Measurements from ENCODE around the gene GNAO1. TPM values are rescaled to one million over a fixed set of nuclear protein-coding genes. Genes with fewer than 3 reads are reported as not detected.

The GNAO1 gene
- total RNA-seq (2022; extraction: Qiagen RNA extraction): 0.26 to 0.69 TPM (median 0.40 TPM) in 5 replicates

DNA sequence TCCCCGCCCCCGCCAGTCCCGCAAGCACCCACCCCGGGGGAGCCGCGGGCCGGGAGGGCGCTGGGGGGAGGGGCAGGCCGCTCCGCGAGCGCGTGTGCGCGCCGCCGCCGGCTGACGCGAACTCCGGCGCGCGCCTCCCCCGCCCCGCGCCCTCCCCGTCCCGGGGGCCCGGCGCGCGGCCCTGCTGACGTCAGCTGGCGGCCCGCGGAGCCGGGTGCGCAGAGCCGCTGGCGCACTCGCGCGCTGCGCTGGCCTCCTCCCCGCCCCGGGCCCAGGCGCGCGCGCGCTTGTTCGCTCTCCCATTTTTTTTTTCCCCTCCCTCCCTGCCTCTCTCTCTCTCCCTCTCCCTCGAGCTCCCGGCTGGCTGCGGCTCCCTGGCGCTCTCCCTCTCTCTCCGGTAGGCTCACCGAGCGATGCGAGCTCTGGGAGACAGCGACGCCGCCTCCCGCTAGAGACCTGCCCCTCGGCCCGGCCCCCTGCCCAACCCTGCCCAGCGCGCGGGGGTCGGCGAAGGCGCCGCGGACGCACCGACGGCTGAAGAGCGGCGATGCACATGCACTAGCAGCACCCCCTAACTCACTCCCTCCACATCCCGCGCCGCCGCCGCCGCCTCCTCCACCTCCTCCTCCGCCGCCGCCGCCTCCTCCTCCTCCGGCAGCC is at the start of gene GNAO1:
Gene GNAO1 (plus strand): TSS at position 334 of the 660 bp plus-strand sequence. CDS start 747 bp downstream, outside the sequence.

Other genes with a start within 250 kb of the GNAO1 start
- gene AMFR, start 234.1 kb downstream of the GNAO1 start, total RNA-seq (2022; extraction: Qiagen RNA extraction): 57.4 to 72.4 TPM (median 64.9 TPM) in 5 replicates